A549 (cell line): ENCODE measurements around the gene CLEC19A. TPM values are rescaled to one million over a fixed set of nuclear protein-coding genes. Genes with fewer than 3 reads are reported as not detected.

Experiments used
- polyA plus RNA-seq, 4 experiments: library from polyadenylated mRNA; depleted of rRNA in 3 of 4; stranded (reverse); fragments of >200 nt; fragmentation: RNase III in 1 of 4; extraction: RNeasy Plus Mini Kit Qiagen cat#74134 plus additional on column Dnase treatment in 1 of 4; gene quantifications; 2 replicates in 3 of 4; 3 replicates in 1 of 4; pipeline ENCODE4 v1.2.3, GENCODE V29; 2011 to 2017

The CLEC19A gene
- polyA plus RNA-seq, 2 of the 4 experiments (the other 2 are of a cell fraction): 0.09 to 0.49 TPM

Other genes starting within 250 kb of the CLEC19A start
- 17.9 and 23.8 TPM in 2 replicates for gene COQ7, start 218.1 kb upstream of the CLEC19A start, polyA plus RNA-seq (2011; rRNA removed)
- gene COQ7, start 218.1 kb upstream of the CLEC19A start, polyA plus RNA-seq (2017; fragmentation: RNase III; extraction: RNeasy Plus Mini Kit Qiagen cat#74134 plus additional on column Dnase treatment): 15.9 to 18.5 TPM (median 16.3 TPM) in 3 replicates
- gene ITPRIPL2, start 171.8 kb upstream of the CLEC19A start, polyA plus RNA-seq (2011; rRNA removed): 17.5 and 18.3 TPM in 2 replicates
- gene ITPRIPL2, start 171.8 kb upstream of the CLEC19A start, polyA plus RNA-seq (2017; fragmentation: RNase III; extraction: RNeasy Plus Mini Kit Qiagen cat#74134 plus additional on column Dnase treatment): 14.7 to 16.3 TPM (median 15.5 TPM) in 3 replicates
- gene SYT17, start 117.5 kb upstream of the CLEC19A start, polyA plus RNA-seq (2011; rRNA removed): 18.7 and 28.1 TPM in 2 replicates
- gene SYT17, start 117.5 kb upstream of the CLEC19A start, polyA plus RNA-seq (2017; fragmentation: RNase III; extraction: RNeasy Plus Mini Kit Qiagen cat#74134 plus additional on column Dnase treatment): 8.3 to 10.7 TPM (median 9.8 TPM) in 3 replicates
- 14.8 and 17.1 TPM in 2 replicates for gene TMC5, start 132.2 kb downstream of the CLEC19A start, polyA plus RNA-seq (2011; rRNA removed)
- 8.3 to 11.1 TPM (median 9.5 TPM) in 3 replicates for gene TMC5, start 132.2 kb downstream of the CLEC19A start, polyA plus RNA-seq (2017; fragmentation: RNase III; extraction: RNeasy Plus Mini Kit Qiagen cat#74134 plus additional on column Dnase treatment)
- 81.6 and 85.2 TPM in 2 replicates for gene GDE1, start 236.4 kb downstream of the CLEC19A start, polyA plus RNA-seq (2011; rRNA removed)
- 54.9 to 59.7 TPM (median 55.6 TPM) in 3 replicates for gene GDE1, start 236.4 kb downstream of the CLEC19A start, polyA plus RNA-seq (2017; fragmentation: RNase III; extraction: RNeasy Plus Mini Kit Qiagen cat#74134 plus additional on column Dnase treatment)
- gene CCP110, start 238.2 kb downstream of the CLEC19A start, polyA plus RNA-seq (2011; rRNA removed): 14.0 and 15.3 TPM in 2 replicates
- gene CCP110, start 238.2 kb downstream of the CLEC19A start, polyA plus RNA-seq (2017; fragmentation: RNase III; extraction: RNeasy Plus Mini Kit Qiagen cat#74134 plus additional on column Dnase treatment): 11.3 to 12.1 TPM (median 11.6 TPM) in 3 replicates